ENCODE measurements around the gene C22orf23.
"Not testable (repeated sequence)": the region's sequence is repeated elsewhere in the genome, so short reads cannot be mapped to it uniquely, and the experiment has no call there.

C22orf23 gene

GRCh38 chr22:37982151-37982785 lies 28.9 kb upstream of the C22orf23 start:
- no peak for DNase-seq (ENCODE audit: low read depth)

GRCh38 chr22:37981282-37982011 lies 28.0 kb upstream of the C22orf23 start:
- DNase-seq (ENCODE audit: low read depth) = no peak

GRCh38 chr22:37979782-37980181 lies 26.4 kb upstream of the C22orf23 start:
- no peak for DNase-seq (ENCODE audit: low read depth)

GRCh38 chr22:37976547-37976946 lies 23.1 kb upstream of the C22orf23 start:
- no peak for DNase-seq (ENCODE audit: low read depth)

- DNase-seq (ENCODE audit: low read depth) = not testable (repeated sequence)
Observed at GRCh38 chr22:37976022-37976421, 22.6 kb upstream of the C22orf23 start.

- no peak for DNase-seq (ENCODE audit: low read depth)
Observed at GRCh38 chr22:37975153-37975552, 21.8 kb upstream of the C22orf23 start.

GRCh38 chr22:37973271-37974170 lies 20.1 kb upstream of the C22orf23 start:
- DNase-seq (ENCODE audit: low read depth) = no peak

GRCh38 chr22:37972527-37972926 lies 19.1 kb upstream of the C22orf23 start:
- no peak for DNase-seq (ENCODE audit: low read depth)

- DNase-seq (ENCODE audit: low read depth) = no peak
Observed at GRCh38 chr22:37971475-37972434, 18.4 kb upstream of the C22orf23 start.

GRCh38 chr22:37970864-37971263 lies 17.5 kb upstream of the C22orf23 start:
- DNase-seq (ENCODE audit: low read depth) = no peak

GRCh38 chr22:37968452-37969251 lies 15.3 kb upstream of the C22orf23 start:
- no peak for DNase-seq (ENCODE audit: low read depth)

- no peak for DNase-seq (ENCODE audit: low read depth)
Observed at GRCh38 chr22:37967637-37968451, 14.4 kb upstream of the C22orf23 start.

- DNase-seq (ENCODE audit: low read depth) = no peak
Observed at GRCh38 chr22:37967147-37967546, 13.7 kb upstream of the C22orf23 start.

GRCh38 chr22:37965940-37966664 lies 12.7 kb upstream of the C22orf23 start:
- no peak for DNase-seq (ENCODE audit: low read depth)

GRCh38 chr22:37961062-37961461 lies 7.7 kb upstream of the C22orf23 start:
- DNase-seq (ENCODE audit: low read depth) = no peak

- DNase-seq (ENCODE audit: low read depth) = no peak
Observed at GRCh38 chr22:37959231-37959825, 5.9 kb upstream of the C22orf23 start.

- no peak for DNase-seq (ENCODE audit: low read depth)
Observed at GRCh38 chr22:37957232-37957631, 3.8 kb upstream of the C22orf23 start.

- not testable (repeated sequence) for DNase-seq (ENCODE audit: low read depth)
Observed at GRCh38 chr22:37955825-37956397, 2.5 kb upstream of the C22orf23 start.

All from activated T-cell treated with anti-CD3 and anti-CD28 coated beads for 24 hours (primary cell).